Gastrocnemius medialis (tissue), 4 donors: ENCODE data around the gene OR12D2.

Source experiments
- CTCF ChIP-seq, 5 experiments: fragments of 450-650 bp in 3 of 5; fragments of 200-600 bp in 2 of 5; sonication (generic) in 2 of 5; IDR thresholded peaks in 4 of 5; conservative IDR thresholded peaks in 1 of 5; 1 replicate in 4 of 5; 2 replicates in 1 of 5; pipeline ENCODE4 v1.5.1; 2016 to 2019; ENCODE audit warnings: antibody characterized with exemption in 5 of 5, mild to moderate bottlenecking in 3 of 5, moderate library complexity in 3 of 5
- POLR2A ChIP-seq, 2 donors: fragments of 450-650 bp; IDR thresholded peaks; one replicate each; pipeline ENCODE4 v1.6.1; 2017; ENCODE audit warnings: antibody characterized with exemption in 2 of 2, mild to moderate bottlenecking in 2 of 2, moderate library complexity in 2 of 2

- TF ChIP-seq CTCF (IDR thresholded peaks at IDR 0.05 in 4 of 5, conservative IDR thresholded peaks at IDR 0.05 in 1 of 5): no peak
- no peak for TF ChIP-seq POLR2A (IDR thresholded peaks at IDR 0.05)
These were observed 40.5 kb upstream of the OR12D2 start for GRCh38 chr6:29354980-29355379.
